K562 (cell line): ENCODE data around the gene ZNF285. TPM values are rescaled to one million over a fixed set of nuclear protein-coding genes. Genes with fewer than 3 reads are reported as not detected.

Source experiments
- CCNT2 ChIP-seq: IDR thresholded peaks from 2 replicates; pipeline ENCODE4 v1.6.1; 2011; ENCODE audit warnings: borderline replicate concordance, low read depth, mild to moderate bottlenecking, moderate library complexity, mixed read lengths, low read length; ENCODE audit not compliant: insufficient read length; ENCODE audit errors: extremely low read depth
- CREM ChIP-seq: IDR thresholded peaks from 2 replicates; pipeline ENCODE4 v1.6.1; 2014; ENCODE audit warnings: antibody characterized with exemption, low read depth
- HINFP ChIP-seq: fragments of 450-650 bp; conservative IDR thresholded peaks from 2 replicates; pipeline ENCODE4 v1.6.1; 2016; ENCODE audit warnings: missing genetic modification characterization, low read depth, mild to moderate bottlenecking, control low read depth, missing compliant biosample characterization
- KLF16 ChIP-seq: IDR thresholded peaks from 2 replicates; pipeline ENCODE4 v1.6.1; 2016; ENCODE audit warnings: antibody characterized with exemption
- NR3C1 ChIP-seq: sonication (generic); formaldehyde crosslinking; IDR thresholded peaks from 2 replicates; pipeline ENCODE4 v1.8.1; 2022; ENCODE audit warnings: missing genetic modification reagents
- PHF8 ChIP-seq: fragments of 200-600 bp; sonication (generic); IDR thresholded peaks from 2 replicates; pipeline ENCODE4 v1.6.1; 2012; ENCODE audit warnings: mixed run types, mild to moderate bottlenecking, inconsistent platforms, low read length, moderate library complexity, borderline replicate concordance
- POLR3G ChIP-seq: IDR thresholded peaks from 2 replicates; pipeline ENCODE4 v1.6.1; 2011; ENCODE audit not compliant: insufficient read length, insufficient replicate concordance; ENCODE audit errors: extremely low read depth
- RERE ChIP-seq: sonication (generic); formaldehyde crosslinking; IDR thresholded peaks from 2 replicates; pipeline ENCODE4 v1.8.0; 2023; ENCODE audit warnings: missing genetic modification reagents, mild to moderate bottlenecking, borderline replicate concordance
- SMAD1 ChIP-seq: fragments of 150-350 bp; IDR thresholded peaks from 2 replicates; pipeline ENCODE4 v1.6.1; 2014; ENCODE audit warnings: low read length, low read depth; ENCODE audit not compliant: partially characterized antibody
- SREBF1 ChIP-seq: fragments of 150-350 bp; IDR thresholded peaks from 2 replicates; pipeline ENCODE4 v1.6.1; 2014; ENCODE audit warnings: antibody characterized with exemption, low read depth, low read length, borderline replicate concordance
- TARDBP ChIP-seq: fragments of 450-650 bp; IDR thresholded peaks from 2 replicates; pipeline ENCODE4 v1.6.1; 2016
- TOE1 ChIP-seq, 2 experiments: fragments of 450-650 bp in 1 of 2; sonication (generic) in 1 of 2; formaldehyde crosslinking in 1 of 2; IDR thresholded peaks; 2 replicates each; pipeline versions ENCODE4 v1.7.1 to v1.8.0; 2016 to 2022; ENCODE audit warnings: borderline replicate concordance in 2 of 2, mild to moderate bottlenecking in 2 of 2, antibody characterized with exemption in 1 of 2, inconsistent platforms in 1 of 2, low read depth in 1 of 2, missing genetic modification reagents in 1 of 2, moderate library complexity in 1 of 2
- ZBTB7A ChIP-seq: IDR thresholded peaks from 2 replicates; pipeline ENCODE4 v1.6.1; 2011; ENCODE audit warnings: low read depth, mild to moderate bottlenecking, low read length, moderate library complexity, borderline replicate concordance; ENCODE audit not compliant: control insufficient read depth
- ZFX ChIP-seq: sonication (generic); formaldehyde crosslinking; IDR thresholded peaks from 2 replicates; pipeline ENCODE4 v1.8.0; 2022; ENCODE audit warnings: mild to moderate bottlenecking, missing genetic modification reagents, moderate library complexity
- ZNF23 ChIP-seq: fragments of 250-450 bp; sonication (Bioruptor Pico); IDR thresholded peaks from 2 replicates; pipeline ENCODE4 v1.4.0; 2020; ENCODE audit warnings: mild to moderate bottlenecking
- ZNF584 ChIP-seq: fragments of 200-800 bp; sonication (Bioruptor generic); IDR thresholded peaks from 2 replicates; pipeline ENCODE4 v1.6.1; 2016; ENCODE audit warnings: low read depth, mild to moderate bottlenecking, missing genetic modification characterization, missing compliant biosample characterization
- ZNF639 ChIP-seq, 2 experiments: fragments of 200-800 bp in 1 of 2; sonication (Bioruptor generic) in 1 of 2; sonication (generic) in 1 of 2; formaldehyde crosslinking in 1 of 2; IDR thresholded peaks in 1 of 2; conservative IDR thresholded peaks in 1 of 2; 2 replicates each; pipeline versions ENCODE4 v1.5.0 to v1.6.1; 2016 to 2020; ENCODE audit warnings: missing compliant biosample characterization in 1 of 2, missing genetic modification characterization in 1 of 2, missing genetic modification reagents in 1 of 2
- polyA plus RNA-seq, 8 experiments: library from polyadenylated mRNA; depleted of rRNA in 4 of 8; stranded (reverse) in 5 of 8; unstranded in 3 of 8; fragments of >200 nt; fragmentation: Nextera tagmentation in 2 of 8; fragmentation: Illumina TruSeq in 1 of 8; extraction: Ambion mirVana in 2 of 8; extraction: Trizol in 1 of 8; gene quantifications; 2 replicates each; pipeline versions ENCODE4 v1.2.1 to v1.2.3, GENCODE V29; 2011 to 2014; ENCODE audit warnings: inconsistent platforms in 1 of 8, missing spikeins in 1 of 8
- total RNA-seq, 7 experiments: library from RNA; depleted of rRNA in 6 of 7; stranded (reverse); fragments of >200 nt in 6 of 7; fragmentation: Illumina TruSeq in 2 of 7; extraction: Trizol in 2 of 7; gene quantifications; 2 replicates each; pipeline versions ENCODE4 v1.2.1 to v1.2.3, GENCODE V29; 2011 to 2021; ENCODE audit warnings: low replicate concordance in 1 of 7

ZNF285 gene
- total and polyA plus RNA-seq, 9 of the 15 experiments (the other 6 are each of a cell fraction or from before 2014, with no cell fraction given), result 0.14 to 1.1 (median 0.50) TPM

GRCh38 chr19:44356383-44357111 is 44.9 kb downstream of the ZNF285 start, which contains the start of gene ZNF112 (continued):
- TF ChIP-seq TARDBP, result no peak
- TF ChIP-seq HINFP (tag), result peak; percentile 77
- no peak for TF ChIP-seq ZNF584 (CRISPR knock-in tag)
- no peak for TF ChIP-seq CCNT2
- TF ChIP-seq CREM, result peak; percentile 48
- no peak for TF ChIP-seq RERE (CRISPR knock-in tag)
- no peak for TF ChIP-seq SREBF1
- peak; percentile 52; the same call in 1 of the 2 replicates for TF ChIP-seq ZFX (CRISPR knock-in tag)
- no peak for TF ChIP-seq ZNF23 (CRISPR knock-in tag)
- no peak for TF ChIP-seq TOE1 (IDR thresholded peaks at IDR 0.05; ENCODE audit: borderline replicate concordance)
- TF ChIP-seq TOE1 (CRISPR knock-in tag; IDR thresholded peaks at IDR 0.05; ENCODE audit: borderline replicate concordance, low read depth), result no peak
- no peak for TF ChIP-seq ZNF639 (CRISPR knock-in tag; conservative IDR thresholded peaks at IDR 0.05 in 1 of 2, IDR thresholded peaks at IDR 0.05 in 1 of 2)
- no peak for TF ChIP-seq NR3C1
- peak; percentile 59 for TF ChIP-seq PHF8
- no peak for TF ChIP-seq POLR3G
- no peak for TF ChIP-seq ZBTB7A
- no peak for TF ChIP-seq KLF16
- no peak for TF ChIP-seq SMAD1
